Stimulated activated CD8-positive, alpha-beta memory T cell treated with anti-CD3 and anti-CD28 coated beads, Interleukin-2, amount 100 ng/mL, for 48 hours (primary cell): ENCODE measurements around the gene PKP4.

Experiments
- DNase-seq, 2 donors: peaks; one replicate each; pipeline ENCODE4 v3.0.0-alpha.2; 2020; ENCODE audit warnings: low read depth in 2 of 2

The PKP4 gene

DNA sequence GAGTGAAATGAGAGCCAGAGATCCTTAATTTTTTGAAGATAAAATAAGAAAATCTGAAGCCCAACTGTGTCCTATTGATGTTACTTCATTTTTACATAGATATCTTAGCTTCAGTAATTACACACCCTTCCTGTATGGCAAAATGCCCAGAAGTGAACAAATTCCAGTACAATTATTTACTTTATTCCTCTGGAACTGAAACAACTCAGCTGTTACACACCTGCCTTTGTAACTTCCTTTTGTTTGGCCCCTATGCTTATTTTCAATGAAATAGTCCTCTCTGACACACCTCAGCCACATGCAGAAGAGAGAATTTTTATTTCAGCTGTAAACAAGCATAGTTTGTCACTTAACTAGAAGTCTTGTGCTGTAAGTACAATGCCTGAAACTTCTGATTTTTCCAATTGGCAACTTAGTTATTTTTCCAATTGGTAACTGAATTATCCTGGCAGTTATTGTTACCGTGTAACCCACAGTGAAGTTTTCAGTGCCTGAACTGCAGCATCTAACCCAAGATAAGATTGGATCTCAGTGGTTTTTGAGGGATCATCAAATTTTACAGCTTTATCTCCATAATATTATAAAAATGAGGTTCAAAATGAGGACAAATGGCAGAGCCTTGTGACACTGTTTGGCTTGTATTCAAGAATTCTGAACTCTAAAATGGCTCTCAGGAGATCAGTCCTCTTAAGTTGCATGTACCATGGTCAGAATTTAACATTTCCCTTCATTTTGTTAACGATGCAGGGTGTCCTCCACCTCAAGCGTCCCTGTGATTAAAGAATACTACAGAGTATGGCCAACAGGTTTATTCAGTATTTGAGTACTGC is 82.6 kb downstream of the PKP4 start:
- DNase-seq = no peak

DNA sequence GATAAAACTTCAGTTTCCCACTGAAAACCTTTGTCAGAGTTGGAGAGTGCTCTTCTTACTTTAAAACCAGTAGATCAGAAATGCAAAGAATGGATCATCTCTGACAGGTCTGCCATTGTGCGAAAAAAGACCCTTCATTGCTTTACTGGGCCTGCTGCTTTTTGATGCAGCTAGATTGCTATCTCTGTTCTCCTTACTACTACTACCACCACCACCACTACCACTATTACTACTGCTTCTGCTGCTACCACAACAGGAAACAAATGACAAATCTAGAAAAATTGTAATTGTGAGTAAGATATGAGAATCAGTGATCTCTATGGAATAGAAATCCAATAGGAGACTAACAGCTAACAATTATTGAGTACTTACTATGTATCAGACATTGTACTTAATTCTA is 85.8 kb downstream of the PKP4 start:
- no peak for DNase-seq

DNA sequence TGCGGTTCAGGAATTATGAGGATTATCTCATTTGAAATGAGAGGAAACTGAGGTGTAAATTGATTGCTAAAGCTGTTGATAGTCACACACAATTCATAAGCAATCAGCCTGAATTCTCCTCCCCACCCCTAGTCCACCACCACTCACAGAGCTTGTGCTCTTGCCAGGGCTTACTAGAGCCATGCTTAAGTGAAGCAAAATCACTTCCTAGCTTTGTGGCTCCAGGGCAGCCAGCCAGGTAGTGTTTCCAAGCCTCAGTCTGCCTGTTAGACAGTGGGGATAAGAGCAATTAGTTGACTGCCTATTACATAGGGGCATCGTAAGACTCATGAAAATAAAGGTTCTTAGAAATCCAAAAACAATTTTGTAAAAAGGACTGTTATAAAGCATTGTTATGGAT is 87.2 kb downstream of the PKP4 start:
- no peak for DNase-seq

- DNase-seq = no peak
Observed at GRCh38 chr2:158544998-158545397, 88.2 kb downstream of the PKP4 start.

GRCh38 chr2:158546412-158547144 is 89.8 kb downstream of the PKP4 start:
- no peak for DNase-seq

DNA sequence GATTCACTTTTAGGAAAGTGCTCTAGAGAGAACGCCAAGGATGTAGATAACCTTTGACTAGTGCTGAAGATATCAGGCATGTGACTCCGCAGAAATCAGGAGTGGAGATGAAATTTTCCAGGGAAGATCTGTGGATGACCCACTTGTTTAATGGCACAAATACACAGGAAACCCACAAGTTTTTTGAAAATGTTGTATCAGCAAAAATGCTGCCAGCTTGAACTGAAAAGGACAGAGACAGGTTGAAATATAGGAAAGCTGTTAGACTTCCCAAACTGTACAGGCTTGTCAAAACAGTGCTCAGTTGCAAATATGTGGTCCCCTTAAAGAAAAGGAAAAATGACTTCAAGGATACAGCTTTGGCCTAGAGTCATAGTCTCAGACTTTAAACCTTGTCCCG is 96.5 kb downstream of the PKP4 start:
- no peak for DNase-seq

- DNase-seq = no peak
Observed at GRCh38 chr2:158554996-158555395, 98.2 kb downstream of the PKP4 start.

- no peak for DNase-seq
Observed at GRCh38 chr2:158556124-158556523, 99.4 kb downstream of the PKP4 start.

- DNase-seq = no peak
Observed at GRCh38 chr2:158557752-158558151, 101.0 kb downstream of the PKP4 start.

DNA sequence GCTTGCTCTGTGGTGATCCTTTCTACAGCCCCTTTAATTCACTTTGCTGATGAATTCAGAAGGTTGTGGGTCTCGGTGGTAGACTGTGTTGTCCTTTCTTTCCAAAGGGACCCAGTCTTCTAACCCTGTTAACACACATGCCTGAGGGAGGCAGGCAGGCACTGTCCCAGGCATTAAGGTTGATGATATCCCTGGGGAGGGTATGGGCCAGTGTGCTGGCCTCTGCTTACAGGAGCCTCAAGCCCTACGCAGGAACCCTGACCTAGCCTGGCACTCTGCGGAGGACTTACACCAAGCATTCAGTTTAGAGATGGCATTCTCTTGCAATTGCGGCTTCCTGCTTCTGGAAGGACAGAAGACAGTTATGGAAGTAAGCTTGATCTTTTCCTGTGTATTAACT is 102.5 kb downstream of the PKP4 start:
- DNase-seq = no peak

- no peak for DNase-seq
Observed at GRCh38 chr2:158560259-158560658, 103.5 kb downstream of the PKP4 start.

DNA sequence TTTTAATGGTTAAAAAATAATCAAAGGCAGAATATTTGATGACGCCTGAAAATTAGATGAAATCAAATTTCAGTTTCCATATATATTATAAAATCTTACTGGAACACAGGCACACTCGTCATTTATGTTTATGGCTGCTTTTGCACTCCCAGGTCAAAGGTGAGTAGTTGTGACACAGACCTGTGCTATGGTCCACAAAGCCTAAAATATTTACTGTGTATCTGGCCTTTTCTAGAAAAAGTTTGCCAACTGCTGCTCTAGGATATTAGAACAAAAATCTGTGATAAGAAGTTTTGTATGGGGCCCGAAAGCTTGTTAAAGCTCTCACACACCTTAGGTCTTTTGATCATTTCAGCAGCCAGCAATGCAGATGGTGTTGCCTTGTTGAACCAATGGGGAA is 104.3 kb downstream of the PKP4 start:
- no peak for DNase-seq

DNA sequence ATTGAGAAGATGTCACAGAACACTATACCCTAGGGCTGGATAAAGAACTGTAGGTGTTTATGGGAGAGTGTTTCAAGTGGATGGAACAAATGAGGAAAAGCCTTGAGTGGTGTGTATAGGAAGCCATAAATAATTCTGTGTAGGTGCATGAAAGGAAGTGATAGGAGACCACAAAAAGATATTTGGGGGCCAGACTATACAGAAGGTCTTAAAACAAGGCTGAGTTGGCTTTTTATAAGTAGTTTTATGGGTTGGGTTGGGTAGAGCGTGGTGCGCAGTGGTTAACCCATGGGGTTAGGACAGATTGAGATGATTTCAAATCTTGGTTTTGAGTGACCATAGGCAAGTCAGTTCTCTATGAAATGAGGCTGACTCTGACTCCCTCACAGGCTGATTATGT is 110.5 kb downstream of the PKP4 start:
- DNase-seq = no peak

DNA sequence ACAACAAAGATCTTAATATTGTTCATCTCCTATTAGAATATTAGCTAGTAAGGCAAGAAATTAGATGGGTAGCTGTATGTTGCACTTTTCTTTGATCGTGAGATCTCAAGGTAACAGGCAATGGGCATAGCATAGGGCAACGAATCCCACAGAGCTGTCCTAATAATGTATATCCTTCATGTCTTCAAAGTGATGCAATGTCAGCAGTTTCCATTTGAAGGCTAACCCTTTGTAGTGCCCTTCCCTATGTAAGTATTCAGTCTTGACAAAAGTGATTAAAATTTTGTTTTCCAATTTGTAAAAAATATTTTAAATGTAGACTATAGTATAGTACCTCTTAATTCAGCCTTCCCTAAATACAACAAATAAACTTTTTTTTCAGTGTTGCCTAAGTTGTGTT is 112.5 kb downstream of the PKP4 start:
- no peak for DNase-seq

DNA sequence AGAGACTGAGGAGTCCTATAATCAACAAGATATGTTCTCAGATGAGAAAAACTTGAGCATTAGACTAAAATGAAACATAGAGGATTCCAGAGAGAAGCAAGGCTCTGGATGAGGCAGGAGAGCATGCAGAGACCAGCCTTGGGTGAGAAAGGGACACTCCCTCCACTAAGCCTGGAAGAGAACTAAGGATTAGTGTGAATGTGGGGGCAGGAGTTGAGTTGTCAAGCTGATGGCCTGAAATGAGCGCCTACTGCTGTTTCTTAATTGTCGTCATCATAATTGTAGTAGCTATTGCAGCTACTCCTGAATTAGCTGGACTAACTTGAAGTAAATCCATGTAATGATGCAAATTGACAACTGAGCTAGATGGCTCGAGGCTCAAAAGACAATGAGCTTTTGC is 114.1 kb downstream of the PKP4 start:
- no peak for DNase-seq

- no peak for DNase-seq
Observed at GRCh38 chr2:158573739-158574138, 117.0 kb downstream of the PKP4 start.

- no peak for DNase-seq
Observed at GRCh38 chr2:158575051-158575635, 118.4 kb downstream of the PKP4 start.

DNA sequence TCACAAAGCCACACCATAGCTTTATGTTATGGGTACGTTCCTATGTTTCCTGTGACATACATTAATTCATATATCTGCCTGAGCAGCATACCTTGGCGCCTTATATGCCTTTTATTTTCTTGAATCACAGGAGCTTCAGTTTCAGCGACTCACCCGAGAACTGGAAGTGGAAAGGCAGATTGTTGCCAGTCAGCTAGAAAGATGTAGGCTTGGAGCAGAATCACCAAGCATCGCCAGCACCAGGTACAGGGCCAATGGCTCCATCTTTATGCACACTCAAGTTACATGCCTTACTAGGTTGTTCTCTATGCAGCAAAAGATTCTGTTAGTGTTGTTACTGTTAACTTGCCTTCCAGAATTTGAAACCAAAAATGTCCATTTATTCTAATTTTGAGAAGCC is 120.4 kb downstream of the PKP4 start:
- DNase-seq = no peak

DNA sequence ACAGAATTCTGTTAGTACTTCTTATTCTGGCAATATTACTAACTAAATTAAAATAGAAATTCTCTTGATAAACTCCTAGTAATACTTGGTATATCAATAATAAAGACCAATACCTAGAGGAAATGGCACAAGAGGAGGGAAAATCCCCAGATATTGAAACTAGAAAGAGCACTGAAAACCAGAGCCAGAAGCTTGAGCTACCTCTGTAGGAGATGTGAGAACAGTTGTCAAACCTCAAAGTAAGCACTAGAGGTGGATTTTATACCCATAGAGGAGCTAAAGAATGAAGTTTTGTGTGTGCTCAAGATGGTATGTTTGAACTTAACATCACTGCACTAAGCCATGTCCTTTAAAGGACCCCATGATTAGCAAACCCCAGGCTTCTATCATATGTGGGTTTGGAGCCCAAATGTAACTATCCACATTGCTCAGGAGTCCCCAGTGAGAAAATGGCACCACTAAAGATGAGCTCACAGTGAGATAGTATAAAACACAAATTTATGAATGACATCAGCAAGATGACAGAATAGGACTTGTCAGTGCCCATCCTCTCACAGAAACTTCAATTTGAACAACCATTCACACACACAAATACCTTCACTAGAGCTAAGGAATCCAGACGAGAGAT is 122.1 kb downstream of the PKP4 start:
- DNase-seq = no peak

GRCh38 chr2:158579928-158580327 is 123.2 kb downstream of the PKP4 start:
- DNase-seq = no peak

GRCh38 chr2:158580760-158581159 is 124.0 kb downstream of the PKP4 start:
- DNase-seq = no peak

- DNase-seq = no peak
Observed at GRCh38 chr2:158582670-158583069, 125.9 kb downstream of the PKP4 start.

- no peak for DNase-seq
Observed at GRCh38 chr2:158583923-158584322, 127.2 kb downstream of the PKP4 start.
